ENCODE measurements around the gene ELK4. TPM values are rescaled to one million over a fixed set of nuclear protein-coding genes. Genes with fewer than 3 reads are reported as not detected.

ELK4 gene
- total and polyA plus RNA-seq, 2 donors (not counting 1 experiment from before 2014, with no cell fraction given), result 11.7 to 11.8 TPM

DNA sequence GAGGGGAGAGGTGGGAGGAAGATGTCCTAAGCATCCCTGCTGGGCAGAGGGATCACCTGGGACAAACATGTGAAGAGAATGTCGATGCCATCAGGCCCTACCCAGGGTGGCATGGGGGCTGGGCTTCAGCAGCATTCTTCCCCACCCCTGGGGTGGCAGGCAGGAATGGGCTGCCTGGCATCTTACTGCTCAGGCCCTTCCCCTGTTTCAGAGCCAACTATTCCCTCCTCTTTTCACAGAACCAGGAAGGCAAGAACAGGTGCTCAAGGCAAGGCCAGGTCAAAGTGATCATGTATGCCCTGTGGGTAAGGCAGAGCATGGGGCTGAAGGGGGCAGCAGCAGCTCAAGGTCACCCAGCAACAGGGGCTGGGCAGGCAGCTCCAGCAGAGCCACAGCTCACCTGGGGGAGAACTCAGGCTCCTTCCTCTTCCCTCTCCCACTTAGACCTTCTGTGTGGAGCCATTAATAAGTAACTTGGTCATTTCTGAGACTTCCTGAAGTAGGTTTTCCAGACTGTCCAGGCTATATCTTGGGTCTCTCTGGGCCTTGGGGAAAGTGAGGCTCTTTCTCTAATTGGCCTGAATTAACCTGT is 56.4 kb downstream of the ELK4 start:
- H3K79me2 ChIP-seq (ENCODE audit: control insufficient read depth, insufficient read depth, low read length), result no peaks in the 10 kb centered on the region
- TF ChIP-seq, protein P1, sequence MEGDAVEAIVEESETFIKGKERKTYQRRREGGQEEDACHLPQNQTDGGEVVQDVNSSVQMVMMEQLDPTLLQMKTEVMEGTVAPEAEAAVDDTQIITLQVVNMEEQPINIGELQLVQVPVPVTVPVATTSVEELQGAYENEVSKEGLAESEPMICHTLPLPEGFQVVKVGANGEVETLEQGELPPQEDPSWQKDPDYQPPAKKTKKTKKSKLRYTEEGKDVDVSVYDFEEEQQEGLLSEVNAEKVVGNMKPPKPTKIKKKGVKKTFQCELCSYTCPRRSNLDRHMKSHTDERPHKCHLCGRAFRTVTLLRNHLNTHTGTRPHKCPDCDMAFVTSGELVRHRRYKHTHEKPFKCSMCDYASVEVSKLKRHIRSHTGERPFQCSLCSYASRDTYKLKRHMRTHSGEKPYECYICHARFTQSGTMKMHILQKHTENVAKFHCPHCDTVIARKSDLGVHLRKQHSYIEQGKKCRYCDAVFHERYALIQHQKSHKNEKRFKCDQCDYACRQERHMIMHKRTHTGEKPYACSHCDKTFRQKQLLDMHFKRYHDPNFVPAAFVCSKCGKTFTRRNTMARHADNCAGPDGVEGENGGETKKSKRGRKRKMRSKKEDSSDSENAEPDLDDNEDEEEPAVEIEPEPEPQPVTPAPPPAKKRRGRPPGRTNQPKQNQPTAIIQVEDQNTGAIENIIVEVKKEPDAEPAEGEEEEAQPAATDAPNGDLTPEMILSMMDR (conservative IDR thresholded peaks at IDR 0.05 in 1 of 2, IDR thresholded peaks at IDR 0.05 in 1 of 2; ENCODE audit: low read depth in 1 of 2, low read length in 2 of 2), result no peak
- TF ChIP-seq EZH2 (IDR thresholded peaks at IDR 0.05; ENCODE audit: low read length, missing control alignments), result no peak
- no peak overlapping the region for H2AFZ ChIP-seq (ENCODE audit: low read length)
- H3K9me3 ChIP-seq (ENCODE audit: control insufficient read depth, insufficient read depth, low read depth, low read length), result no peaks in the 10 kb centered on the region
- H3K27ac ChIP-seq (ENCODE audit: insufficient read depth, low read length), result no peak overlapping the region
- no peaks in the 10 kb centered on the region for H3K36me3 ChIP-seq (ENCODE audit: control insufficient read depth, insufficient read depth, low read length)
- H3K27me3 ChIP-seq (ENCODE audit: control insufficient read depth, insufficient read depth, low read length), result peaks cover 41% of the 10 kb centered on the region
- H3K4me3 ChIP-seq (replicated peaks in 1 of 4; ENCODE audit: control extremely low read depth in 1 of 4, insufficient read depth in 1 of 4, low read depth in 3 of 4, low read length in 4 of 4), result no peak overlapping the region
- no peak for DNase-seq (ENCODE audit: low read depth in 2 of 2)
- H3K9ac ChIP-seq (ENCODE audit: insufficient read depth, low read length), result no peak overlapping the region
- no peaks in the 10 kb centered on the region for H4K20me1 ChIP-seq (ENCODE audit: control insufficient read depth, extremely low read depth, insufficient read depth, low read length)
- no peak overlapping the region for H3K4me2 ChIP-seq (ENCODE audit: extremely low read depth, insufficient read depth, low read length)
- H3K4me1 ChIP-seq (ENCODE audit: control insufficient read depth, extremely low read depth, insufficient read depth, low read length), result no peaks in the 10 kb centered on the region

GRCh38 chr1:205572421-205572820 is 59.4 kb downstream of the ELK4 start:
- Histone ChIP-seq H3K27me3 (ENCODE audit: control insufficient read depth, insufficient read depth, low read length) (peaks cover 51% of the 10 kb centered on the region), H3K9me3 (ENCODE audit: control insufficient read depth, insufficient read depth, low read depth, low read length) (no peaks in the 10 kb centered on the region)
- no peak for TF ChIP-seq EZH2 (IDR thresholded peaks at IDR 0.05; ENCODE audit: low read length, missing control alignments)
- TF ChIP-seq, protein P1 (conservative IDR thresholded peaks at IDR 0.05 in 1 of 2, IDR thresholded peaks at IDR 0.05 in 1 of 2; ENCODE audit: low read depth in 1 of 2, low read length in 2 of 2), result no peak

GRCh38 chr1:205571747-205572146 is 60.1 kb downstream of the ELK4 start:
- TF ChIP-seq EZH2 (IDR thresholded peaks at IDR 0.05; ENCODE audit: low read length, missing control alignments), result no peak
- no peak overlapping the region for H3K27ac ChIP-seq (ENCODE audit: insufficient read depth, low read length)
- no peak overlapping the region for H3K4me2 ChIP-seq (ENCODE audit: extremely low read depth, insufficient read depth, low read length)
- no peaks in the 10 kb centered on the region for H3K79me2 ChIP-seq (ENCODE audit: control insufficient read depth, insufficient read depth, low read length)
- no peak overlapping the region for H2AFZ ChIP-seq (ENCODE audit: low read length)
- H3K4me1 ChIP-seq (ENCODE audit: control insufficient read depth, extremely low read depth, insufficient read depth, low read length), result no peaks in the 10 kb centered on the region
- H3K36me3 ChIP-seq (ENCODE audit: control insufficient read depth, insufficient read depth, low read length), result no peaks in the 10 kb centered on the region
- H3K9me3 ChIP-seq (ENCODE audit: control insufficient read depth, insufficient read depth, low read depth, low read length), result no peaks in the 10 kb centered on the region
- no peak overlapping the region for H3K4me3 ChIP-seq (replicated peaks in 1 of 4; ENCODE audit: control extremely low read depth in 1 of 4, insufficient read depth in 1 of 4, low read depth in 3 of 4, low read length in 4 of 4)
- no peak for DNase-seq (ENCODE audit: low read depth in 2 of 2)
- no peaks in the 10 kb centered on the region for H4K20me1 ChIP-seq (ENCODE audit: control insufficient read depth, extremely low read depth, insufficient read depth, low read length)
- H3K9ac ChIP-seq (ENCODE audit: insufficient read depth, low read length), result no peak overlapping the region
- peaks cover 51% of the 10 kb centered on the region for H3K27me3 ChIP-seq (ENCODE audit: control insufficient read depth, insufficient read depth, low read length)

More at GRCh38 chr1:205572421-205572820, 59.4 kb downstream of the ELK4 start:
- Histone ChIP-seq H3K79me2 (ENCODE audit: control insufficient read depth, insufficient read depth, low read length) (no peaks in the 10 kb centered on the region), H3K4me1 (ENCODE audit: control insufficient read depth, extremely low read depth, insufficient read depth, low read length) (no peaks in the 10 kb centered on the region), H3K27ac (ENCODE audit: insufficient read depth, low read length) (no peak overlapping the region), H3K4me3 (replicated peaks in 1 of 4; ENCODE audit: control extremely low read depth in 1 of 4, insufficient read depth in 1 of 4, low read depth in 3 of 4, low read length in 4 of 4) (no peak overlapping the region), H3K9ac (ENCODE audit: insufficient read depth, low read length) (no peak overlapping the region), H3K36me3 (ENCODE audit: control insufficient read depth, insufficient read depth, low read length) (no peaks in the 10 kb centered on the region), H2AFZ (ENCODE audit: low read length) (no peak overlapping the region), H4K20me1 (ENCODE audit: control insufficient read depth, extremely low read depth, insufficient read depth, low read length) (no peaks in the 10 kb centered on the region), H3K4me2 (ENCODE audit: extremely low read depth, insufficient read depth, low read length) (no peak overlapping the region)
- DNase-seq (ENCODE audit: low read depth in 2 of 2), result no peak
